Caco-2 (cell line): ENCODE measurements around the gene TMEM198. TPM values are rescaled to one million over a fixed set of nuclear protein-coding genes. Genes with fewer than 3 reads are reported as not detected.
A peak's percentile ranks its signal among the peaks of the same experiment; 100 is the strongest.

Source experiments
- BruUV-seq: library from RNA; stranded (reverse); fragments of 400-500 nt; replicated peaks from 2 replicates; lab custom pipeline; 2021; lab: Mats Ljungman, UMichigan
- CTCF ChIA-PET: fragments of 300-600 bp; sonication (Branson Sonifier 250); formaldehyde crosslinking; loops from one replicate; lab custom pipeline; 2022; ENCODE audit warnings: antibody characterized with exemption; lab: Charles Lee
- POLR2A ChIA-PET: fragments of 300-600 bp; sonication (Branson Sonifier 250); formaldehyde crosslinking; loops from one replicate; lab custom pipeline; 2022; ENCODE audit warnings: antibody characterized with exemption; lab: Charles Lee
- DNase-seq, 2 experiments: peaks; one replicate each; pipeline versions ENCODE4 v3.0.0 to v3.0.0-alpha.2; 2020 to 2022
- H3K27me3 ChIP-seq: replicated peaks from 2 replicates; pipeline ENCODE4 v1.6.0; 2011; ENCODE audit warnings: low read length; ENCODE audit not compliant: control insufficient read depth, insufficient read depth
- H3K36me3 ChIP-seq: 2 replicates; pipeline ENCODE4 v1.5.1; 2011; ENCODE audit warnings: low read length; ENCODE audit not compliant: control insufficient read depth, insufficient read depth
- H3K4me1 ChIP-seq: fragments of 250-450 bp; sonication (Bioruptor Pico); 2 replicates; pipeline ENCODE4 v1.5.1; 2020; ENCODE audit warnings: mild to moderate bottlenecking
- H3K4me3 ChIP-seq: 2 replicates; pipeline ENCODE4 v1.5.1; 2011; ENCODE audit warnings: low read depth, mild to moderate bottlenecking, control low read depth, low read length
- H3K9me3 ChIP-seq: fragments of 250-450 bp; sonication (Bioruptor Pico); 2 replicates; pipeline ENCODE4 v1.5.1; 2020; ENCODE audit warnings: mild to moderate bottlenecking, moderate library complexity
- H3K27ac Mint-ChIP-seq: one replicate; pipeline ENCODE4 v1.8.0; 2022; ENCODE audit warnings: mixed read lengths; ENCODE audit not compliant: unreplicated experiment
- H3K27me3 Mint-ChIP-seq: one replicate; pipeline ENCODE4 v1.8.0; 2022; ENCODE audit warnings: mixed read lengths; ENCODE audit not compliant: insufficient read depth, unreplicated experiment
- H3K36me3 Mint-ChIP-seq: one replicate; pipeline ENCODE4 v1.8.0; 2022; ENCODE audit warnings: mild to moderate bottlenecking, mixed read lengths; ENCODE audit not compliant: insufficient read depth, unreplicated experiment
- H3K4me1 Mint-ChIP-seq: one replicate; pipeline ENCODE4 v1.8.0; 2022; ENCODE audit warnings: low read depth, mixed read lengths; ENCODE audit not compliant: unreplicated experiment
- H3K4me3 Mint-ChIP-seq: one replicate; pipeline ENCODE4 v1.8.0; 2022; ENCODE audit warnings: mild to moderate bottlenecking, moderate library complexity, mixed read lengths; ENCODE audit not compliant: unreplicated experiment
- H3K9me3 Mint-ChIP-seq: one replicate; pipeline ENCODE4 v1.8.0; 2022; ENCODE audit warnings: mixed read lengths; ENCODE audit not compliant: unreplicated experiment
- intact Hi-C: fragments of 100-400 bp; cut with micrococcal nuclease; formaldehyde crosslinking; loops from one replicate; pipeline ENCODE4 v1.10.0; 2022; ENCODE audit not compliant: unreplicated experiment
- total RNA-seq: library from RNA; stranded (reverse); gene quantifications from 2 replicates; pipeline ENCODE4 v1.2.3, GENCODE V29; 2022
- TF ChIP-seq, protein P1 (sequence below), 2 experiments: fragments of 200-600 bp in 1 of 2; IDR thresholded peaks; 1 replicate in 1 of 2; 2 replicates in 1 of 2; pipeline versions ENCODE4 v1.5.1 to v1.8.0; 2011 to 2022; ENCODE audit warnings: antibody characterized with exemption in 1 of 2, control low read depth in 1 of 2, inconsistent platforms in 1 of 2, low read depth in 1 of 2, low read length in 1 of 2, mild to moderate bottlenecking in 1 of 2, moderate library complexity in 1 of 2; ENCODE audit not compliant: insufficient read depth in 1 of 2, severe bottlenecking in 1 of 2, unreplicated experiment in 1 of 2

TMEM198 gene
- total RNA-seq, 1 experiment from 2014 or later, result 8.5 TPM

DNA sequence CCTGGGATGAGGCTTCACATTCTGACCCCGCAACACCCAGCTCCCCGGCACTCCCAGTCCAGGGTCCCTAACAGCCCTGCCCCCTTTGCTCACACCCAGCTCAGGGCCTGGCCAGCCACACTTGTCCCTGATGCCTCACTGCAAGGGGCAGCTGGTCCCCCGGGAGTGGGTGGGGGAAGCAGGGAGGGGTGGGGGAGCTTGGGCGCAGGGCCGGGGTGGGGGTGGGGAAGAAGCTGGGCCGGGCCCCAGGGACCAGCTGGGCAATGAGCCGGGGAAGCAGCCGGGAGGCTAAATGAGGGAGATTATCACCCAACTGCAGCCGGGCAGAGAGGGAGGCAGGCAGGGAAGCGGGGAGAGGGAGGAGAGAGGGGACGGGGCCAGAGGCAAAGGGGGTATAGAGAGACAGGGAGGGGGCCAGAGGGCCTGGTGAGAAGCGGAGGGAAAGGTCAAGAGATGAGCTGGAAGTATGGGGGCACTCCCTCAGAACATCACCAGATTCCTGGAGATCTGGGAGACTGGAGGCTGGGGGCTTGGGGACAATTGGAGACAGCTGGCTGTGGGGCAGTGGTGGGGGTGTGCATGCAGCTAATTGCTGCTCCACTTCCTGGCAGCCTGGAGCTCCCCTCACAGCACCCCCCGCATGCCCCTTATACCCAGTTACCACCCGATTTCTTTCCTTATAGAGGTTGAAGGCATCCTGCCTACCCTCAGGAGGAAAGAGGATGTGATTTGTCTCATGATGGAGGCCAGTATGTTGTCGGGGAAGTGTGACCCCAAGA is 32.1 kb upstream of the TMEM198 start:
- no peaks in the 10 kb centered on the region for H3K36me3 ChIP-seq
- peaks cover 5% of the 10 kb centered on the region; the same call in 1 of the 2 replicates for H3K27me3 ChIP-seq
- Mint-ChIP-seq H3K4me3 (no peak overlapping the region), H3K27me3 (peaks cover 26% of the 10 kb centered on the region), H3K36me3 (no peaks in the 10 kb centered on the region), H3K9me3 (no peaks in the 10 kb centered on the region), H3K4me1 (peaks cover 18% of the 10 kb centered on the region), H3K27ac (no peak overlapping the region)
- ChIA-PET CTCF (interaction anchor here (0.6 to 4.7 kb wide), 6 partner anchors 9 to 233 kb away, joined by 3 to 80 read pairs (median 6); partner anchors contain the start of gene GMPPA), POLR2A (interaction anchor here (0.9 kb wide), 1 partner anchor 13 kb away, joined by 3 read pairs; the partner anchor contains the start of gene GMPPA)
- H3K4me1 ChIP-seq, result peaks cover 12% of the 10 kb centered on the region
- TF ChIP-seq, protein P1, sequence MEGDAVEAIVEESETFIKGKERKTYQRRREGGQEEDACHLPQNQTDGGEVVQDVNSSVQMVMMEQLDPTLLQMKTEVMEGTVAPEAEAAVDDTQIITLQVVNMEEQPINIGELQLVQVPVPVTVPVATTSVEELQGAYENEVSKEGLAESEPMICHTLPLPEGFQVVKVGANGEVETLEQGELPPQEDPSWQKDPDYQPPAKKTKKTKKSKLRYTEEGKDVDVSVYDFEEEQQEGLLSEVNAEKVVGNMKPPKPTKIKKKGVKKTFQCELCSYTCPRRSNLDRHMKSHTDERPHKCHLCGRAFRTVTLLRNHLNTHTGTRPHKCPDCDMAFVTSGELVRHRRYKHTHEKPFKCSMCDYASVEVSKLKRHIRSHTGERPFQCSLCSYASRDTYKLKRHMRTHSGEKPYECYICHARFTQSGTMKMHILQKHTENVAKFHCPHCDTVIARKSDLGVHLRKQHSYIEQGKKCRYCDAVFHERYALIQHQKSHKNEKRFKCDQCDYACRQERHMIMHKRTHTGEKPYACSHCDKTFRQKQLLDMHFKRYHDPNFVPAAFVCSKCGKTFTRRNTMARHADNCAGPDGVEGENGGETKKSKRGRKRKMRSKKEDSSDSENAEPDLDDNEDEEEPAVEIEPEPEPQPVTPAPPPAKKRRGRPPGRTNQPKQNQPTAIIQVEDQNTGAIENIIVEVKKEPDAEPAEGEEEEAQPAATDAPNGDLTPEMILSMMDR (IDR thresholded peaks at IDR 0.05; ENCODE audit: insufficient read depth in 1 of 2, low read depth in 1 of 2, low read length in 1 of 2, severe bottlenecking in 1 of 2, unreplicated experiment in 1 of 2), result no peak
- no peak overlapping the region for H3K4me3 ChIP-seq
- intact Hi-C loops, result no loop called here
- no TSS peak for BruUV-seq
- no peaks in the 10 kb centered on the region for H3K9me3 ChIP-seq
- DNase-seq, result no peak

DNA sequence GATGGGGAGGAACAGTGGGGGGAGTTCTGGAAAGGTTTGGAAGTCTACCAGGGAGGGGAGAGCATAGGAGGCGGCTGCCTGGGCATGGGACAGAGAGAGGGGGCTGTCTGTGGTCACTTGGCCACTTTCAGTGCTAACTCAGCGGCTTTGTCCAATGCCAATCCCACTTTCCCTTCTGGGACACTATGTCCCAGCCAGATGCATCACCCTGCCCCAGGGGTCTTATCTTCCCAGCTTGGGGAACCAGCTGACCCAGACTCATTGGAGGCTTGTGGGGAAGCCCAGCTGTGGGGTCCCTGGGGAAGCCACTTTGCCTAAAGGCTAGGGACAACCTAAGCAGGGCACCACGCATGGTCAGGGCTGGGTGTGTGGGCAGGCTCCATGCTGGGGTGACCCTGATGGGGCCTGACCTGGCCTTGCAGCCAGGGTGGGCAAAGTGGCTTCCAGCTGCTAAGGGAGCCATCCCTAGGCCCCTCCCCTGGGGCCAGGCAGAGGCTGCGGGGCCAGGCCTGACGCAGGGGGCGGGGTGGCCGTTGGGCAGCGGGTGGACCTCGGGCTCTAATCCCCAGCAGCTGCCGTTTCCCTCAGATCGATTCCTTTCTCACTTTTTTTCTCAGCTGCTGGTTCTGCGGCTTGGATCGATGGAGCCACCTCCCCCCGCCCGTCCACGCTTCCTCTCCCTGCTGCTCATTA is 31.2 kb upstream of the TMEM198 start:
- peaks cover 18% of the 10 kb centered on the region for H3K4me1 Mint-ChIP-seq
- no peak overlapping the region for H3K27ac Mint-ChIP-seq
- Histone ChIP-seq H3K4me1 (peaks cover 12% of the 10 kb centered on the region), H3K4me3 (no peak overlapping the region), H3K9me3 (no peaks in the 10 kb centered on the region), H3K27me3 (peaks cover 5% of the 10 kb centered on the region; the same call in 1 of the 2 replicates), H3K36me3 (no peaks in the 10 kb centered on the region)
- TF ChIP-seq, protein P1 (IDR thresholded peaks at IDR 0.05; ENCODE audit: insufficient read depth in 1 of 2, low read depth in 1 of 2, low read length in 1 of 2, severe bottlenecking in 1 of 2, unreplicated experiment in 1 of 2), result no peak
- no TSS peak for BruUV-seq
- CTCF ChIA-PET, result interaction anchor here (0.5 to 4.7 kb wide), 5 partner anchors 8 to 17 kb away, joined by 3 to 80 read pairs (median 4); partner anchors contain the start of gene GMPPA
- no peaks in the 10 kb centered on the region for H3K9me3 Mint-ChIP-seq
- DNase-seq, result no peak
- no peak overlapping the region for H3K4me3 Mint-ChIP-seq
- POLR2A ChIA-PET, result no interaction called here
- intact Hi-C loops, result no loop called here
- peaks cover 31% of the 10 kb centered on the region for H3K27me3 Mint-ChIP-seq
- H3K36me3 Mint-ChIP-seq, result no peaks in the 10 kb centered on the region

DNA sequence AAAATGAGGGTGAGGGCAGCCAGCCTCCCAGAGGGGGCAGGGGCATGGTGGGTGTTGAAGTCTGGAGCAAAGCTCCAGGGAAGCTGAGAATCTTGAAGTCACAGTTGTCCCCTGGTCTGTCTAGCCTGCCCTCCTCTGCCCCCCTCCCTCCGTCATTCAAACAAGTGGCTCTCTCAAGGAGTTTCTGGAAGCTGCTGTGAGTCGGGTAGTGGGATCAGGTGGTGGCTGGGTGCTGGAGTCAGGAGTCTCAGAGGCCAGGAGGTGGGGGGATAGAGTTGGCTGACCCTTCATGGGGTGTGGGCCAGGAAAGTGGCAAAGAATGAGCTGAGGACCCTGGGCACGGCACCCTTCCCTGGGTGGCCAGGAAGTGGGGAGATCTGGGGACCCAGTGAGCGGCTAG is 30.0 kb upstream of the TMEM198 start:
- H3K27ac Mint-ChIP-seq, result no peak overlapping the region
- H3K4me1 Mint-ChIP-seq, result peaks cover 18% of the 10 kb centered on the region
- Histone ChIP-seq H3K9me3 (no peaks in the 10 kb centered on the region), H3K4me3 (no peak overlapping the region), H3K27me3 (peaks cover 5% of the 10 kb centered on the region; the same call in 1 of the 2 replicates), H3K4me1 (peaks cover 12% of the 10 kb centered on the region), H3K36me3 (no peaks in the 10 kb centered on the region)
- no TSS peak for BruUV-seq
- POLR2A ChIA-PET, result no interaction called here
- CTCF ChIA-PET, result interaction anchor here (0.9 to 1.9 kb wide), 4 partner anchors 12 to 22 kb away, joined by 4 to 8 read pairs (median 6); partner anchors contain the start of gene GMPPA
- no peaks in the 10 kb centered on the region for H3K9me3 Mint-ChIP-seq
- DNase-seq, result no peak
- intact Hi-C loops, result no loop called here
- peak overlapping the region; percentile 40 for H3K4me3 Mint-ChIP-seq
- H3K36me3 Mint-ChIP-seq, result no peaks in the 10 kb centered on the region
- TF ChIP-seq, protein P1 (IDR thresholded peaks at IDR 0.05; ENCODE audit: insufficient read depth in 1 of 2, low read depth in 1 of 2, low read length in 1 of 2, severe bottlenecking in 1 of 2, unreplicated experiment in 1 of 2), result no peak
- H3K27me3 Mint-ChIP-seq, result peaks cover 31% of the 10 kb centered on the region
